CD4-positive, alpha-beta memory T cell (primary cell): ENCODE results near the gene COPS7A. TPM values are rescaled to one million over a fixed set of nuclear protein-coding genes. Genes with fewer than 3 reads are reported as not detected.

Source experiments
- CTCF ChIA-PET: fragments of 350-600 bp; sonication (Branson Sonifier 250); formaldehyde crosslinking; loops from one replicate; lab custom pipeline; 2021; ENCODE audit warnings: inconsistent platforms; ENCODE audit not compliant: partially characterized antibody; lab: Charles Lee
- POLR2A ChIA-PET: fragments of 350-600 bp; sonication (Branson Sonifier 250); formaldehyde crosslinking; loops from one replicate; lab custom pipeline; 2021; ENCODE audit not compliant: partially characterized antibody; lab: Charles Lee
- DNase-seq, 5 donors: peaks; one replicate each; pipeline versions ENCODE4 v3.0.0 to v3.0.0-alpha.2; 2020 to 2022; ENCODE audit warnings: mixed read lengths in 1 of 5
- H3K27ac ChIP-seq: one replicate; pipeline ENCODE4 v1.7.0; 2013; ENCODE audit warnings: low read depth, low read length
- H3K27me3 ChIP-seq: 2 replicates; pipeline ENCODE4 v1.7.0; 2013; ENCODE audit warnings: mild to moderate bottlenecking, low read length, moderate library complexity; ENCODE audit not compliant: insufficient read depth
- H3K36me3 ChIP-seq: 2 replicates; pipeline ENCODE4 v1.7.0; 2013; ENCODE audit warnings: mild to moderate bottlenecking, low read length, moderate library complexity; ENCODE audit not compliant: insufficient read depth
- H3K4me1 ChIP-seq: 2 replicates; pipeline ENCODE4 v1.7.0; 2013; ENCODE audit warnings: mild to moderate bottlenecking, low read length, moderate library complexity; ENCODE audit not compliant: insufficient read depth
- H3K4me3 ChIP-seq, 2 donors: one replicate each; pipeline ENCODE4 v1.7.0; 2013; ENCODE audit warnings: low read length in 2 of 2, mild to moderate bottlenecking in 1 of 2
- H3K9me3 ChIP-seq, 2 donors: one replicate each; pipeline ENCODE4 v1.7.0; 2013; ENCODE audit warnings: low read length in 2 of 2, control low read depth in 1 of 2; ENCODE audit not compliant: control insufficient read depth in 1 of 2
- H3K27ac Mint-ChIP-seq, 7 donors: one replicate each; pipeline ENCODE4 v1.8.0; 2020 to 2021; ENCODE audit warnings: mixed read lengths in 7 of 7, mild to moderate bottlenecking in 6 of 7, inconsistent platforms in 3 of 7, moderate library complexity in 3 of 7
- H3K27me3 Mint-ChIP-seq, 2 donors: one replicate each; pipeline ENCODE4 v1.8.0; 2020 to 2021; ENCODE audit warnings: mixed read lengths in 2 of 2
- H3K36me3 Mint-ChIP-seq, 2 donors: one replicate each; pipeline ENCODE4 v1.8.0; 2020 to 2021; ENCODE audit warnings: mixed read lengths in 2 of 2, inconsistent platforms in 1 of 2, mild to moderate bottlenecking in 1 of 2
- H3K4me1 Mint-ChIP-seq, 4 donors: one replicate each; pipeline ENCODE4 v1.8.0; 2020 to 2021; ENCODE audit warnings: mixed read lengths in 4 of 4, mild to moderate bottlenecking in 1 of 4
- H3K4me3 Mint-ChIP-seq, 8 donors: one replicate each; pipeline ENCODE4 v1.8.0; 2020 to 2021; ENCODE audit warnings: mixed read lengths in 8 of 8, mild to moderate bottlenecking in 7 of 8, moderate library complexity in 6 of 8, inconsistent platforms in 3 of 8
- H3K9me3 Mint-ChIP-seq, 8 donors: one replicate each; pipeline ENCODE4 v1.8.0; 2020 to 2021; ENCODE audit warnings: mixed read lengths in 8 of 8, mild to moderate bottlenecking in 5 of 8, inconsistent platforms in 3 of 8, moderate library complexity in 1 of 8
- intact Hi-C: fragments of 100-400 bp; cut with micrococcal nuclease; formaldehyde crosslinking; loops from one replicate; pipeline ENCODE4 v1.15.1; 2023
- polyA plus RNA-seq, 2 donors: library from polyadenylated mRNA; unstranded; fragments of 300-500 nt; fragmentation: Illumina TruSeq; gene quantifications; one replicate each; pipeline ENCODE4 v1.2.3, GENCODE V29; 2021
- total RNA-seq, 2 experiments: library from RNA; stranded (reverse); gene quantifications; one replicate each; pipeline ENCODE4 v1.2.3, GENCODE V29; 2021

Gene COPS7A
- total and polyA plus RNA-seq, 4 experiments from 2014 or later: 36.9 to 48.6 (median 41.2) TPM

GRCh38 chr12:6759741-6760140, 35.9 kb downstream of the COPS7A start:
- Mint-ChIP-seq H3K27me3 (peaks cover 5 to 10% of the 10 kb centered on the region in 2 donors), H3K27ac (peak overlapping the region in 1 of 7 donors; percentile 69), H3K4me1 (peaks cover 5 to 12% (median 8%) of the 10 kb centered on the region in 4 donors), H3K36me3 (no peaks in the 10 kb centered on the region), H3K4me3 (no peak overlapping the region), H3K9me3 (no peaks in the 10 kb centered on the region)
- no peaks in the 10 kb centered on the region for H3K9me3 ChIP-seq
- CTCF ChIA-PET: interaction anchor here (1.0 to 13.5 kb wide), 5 partner anchors 16 to 75 kb away, joined by 3 to 343 read pairs (median 4); partner anchors contain the start of genes GPR162, LAG3 and PTMS
- H3K27ac ChIP-seq: no peak overlapping the region
- H3K4me1 ChIP-seq: peaks cover 8% of the 10 kb centered on the region
- no peaks in the 10 kb centered on the region for H3K36me3 ChIP-seq
- POLR2A ChIA-PET: interaction anchor here (1.4 kb wide), 1 partner anchor 30 kb away, joined by 3 read pairs; the partner anchor contains the start of gene CD4
- intact Hi-C loops: no loop called here
- no peak for DNase-seq
- H3K27me3 ChIP-seq: no peaks in the 10 kb centered on the region
- H3K4me3 ChIP-seq: no peak overlapping the region

DNA sequence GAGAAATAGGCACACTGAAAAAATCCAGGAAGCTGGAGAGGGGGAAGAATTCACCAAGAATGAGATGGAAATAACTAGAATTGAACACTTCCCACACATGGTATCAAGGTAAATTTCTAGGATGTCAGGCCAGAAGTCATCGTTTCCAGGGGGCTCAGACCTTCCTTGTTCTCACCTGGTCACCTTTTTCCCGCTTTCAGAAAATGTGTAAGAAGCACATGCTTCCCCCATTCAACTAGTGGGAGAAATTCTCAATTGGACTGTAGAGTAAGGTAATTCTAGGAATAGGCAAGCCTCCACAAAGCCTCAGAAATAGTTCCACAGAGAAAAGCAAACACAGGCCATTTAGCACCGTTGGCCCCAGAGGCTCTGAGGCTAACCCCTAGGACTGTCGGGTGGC, 39.5 kb downstream of the COPS7A start:
- peaks cover 0 to 2% (median 0%) of the 10 kb centered on the region in 8 donors for H3K9me3 Mint-ChIP-seq
- Histone ChIP-seq H3K27ac (no peak overlapping the region), H3K36me3 (no peaks in the 10 kb centered on the region), H3K4me3 (no peak overlapping the region), H3K4me1 (peaks cover 27% of the 10 kb centered on the region), H3K9me3 (no peaks in the 10 kb centered on the region), H3K27me3 (peaks cover 15% of the 10 kb centered on the region)
- H3K27me3 Mint-ChIP-seq: peaks cover 19% of the 10 kb centered on the region in 2 donors
- ChIA-PET POLR2A (interaction anchor here (1.0 kb wide), 1 partner anchor 70 kb away, joined by 3 read pairs; no protein-coding TSS in a partner anchor), CTCF (interaction anchor here (0.9 to 13.5 kb wide), 4 partner anchors 9 to 73 kb away, joined by 3 to 343 read pairs (median 9); partner anchors contain the start of genes LAG3, MLF2 and PTMS)
- H3K4me3 Mint-ChIP-seq: peak overlapping the region in 2 of 8 donors; percentile 13 to 31
- H3K36me3 Mint-ChIP-seq: peaks cover 0 to 1% of the 10 kb centered on the region in 2 donors
- H3K4me1 Mint-ChIP-seq: peaks cover 15 to 38% (median 27%) of the 10 kb centered on the region in 4 donors
- DNase-seq: no peak
- no peak overlapping the region for H3K27ac Mint-ChIP-seq
- intact Hi-C loops: no loop called here

- H3K27me3 Mint-ChIP-seq: peaks cover 16 to 25% of the 10 kb centered on the region in 2 donors
These were observed 40.4 kb downstream of the COPS7A start for GRCh38 chr12:6764011-6764828.

GRCh38 chr12:6765048-6765633, 41.3 kb downstream of the COPS7A start:
- peaks cover 15% of the 10 kb centered on the region for H3K27me3 ChIP-seq
- POLR2A ChIA-PET: interaction anchor here (0.9 to 4.1 kb wide), 8 partner anchors 9 to 178 kb away, joined by 3 to 44 read pairs (median 14); partner anchors contain the start of genes C12orf57, CD4, CDCA3 and MLF2

More at GRCh38 chr12:6764011-6764828, 40.4 kb downstream of the COPS7A start:
- no peak overlapping the region for H3K4me3 ChIP-seq
- Mint-ChIP-seq H3K27ac (peak overlapping the region in 2 of 7 donors; percentile 31 to 46), H3K4me1 (peaks cover 15 to 40% (median 28%) of the 10 kb centered on the region in 4 donors), H3K36me3 (peaks cover 0 to 1% of the 10 kb centered on the region in 2 donors), H3K4me3 (peak overlapping the region; percentile 3 to 72 (median 62)), H3K9me3 (peaks cover 0 to 2% (median 0%) of the 10 kb centered on the region in 8 donors)
- DNase-seq: peak; percentile 47 to 79 (median 56)
- peaks cover 15% of the 10 kb centered on the region for H3K27me3 ChIP-seq
- peaks cover 27% of the 10 kb centered on the region for H3K4me1 ChIP-seq
- H3K36me3 ChIP-seq: no peaks in the 10 kb centered on the region
- ChIA-PET POLR2A (interaction anchor here (1.0 to 4.1 kb wide), 4 partner anchors 11 to 69 kb away, joined by 3 to 44 read pairs (median 22); partner anchors contain the start of genes CD4 and MLF2), CTCF (interaction anchor here (0.9 to 23.3 kb wide), 8 partner anchors 7 to 72 kb away, joined by 3 to 343 read pairs (median 24); partner anchors contain the start of genes GPR162, LAG3, MLF2 and PTMS)
- H3K9me3 ChIP-seq: no peaks in the 10 kb centered on the region
- no peak overlapping the region for H3K27ac ChIP-seq
- intact Hi-C loops: no loop called here

DNA sequence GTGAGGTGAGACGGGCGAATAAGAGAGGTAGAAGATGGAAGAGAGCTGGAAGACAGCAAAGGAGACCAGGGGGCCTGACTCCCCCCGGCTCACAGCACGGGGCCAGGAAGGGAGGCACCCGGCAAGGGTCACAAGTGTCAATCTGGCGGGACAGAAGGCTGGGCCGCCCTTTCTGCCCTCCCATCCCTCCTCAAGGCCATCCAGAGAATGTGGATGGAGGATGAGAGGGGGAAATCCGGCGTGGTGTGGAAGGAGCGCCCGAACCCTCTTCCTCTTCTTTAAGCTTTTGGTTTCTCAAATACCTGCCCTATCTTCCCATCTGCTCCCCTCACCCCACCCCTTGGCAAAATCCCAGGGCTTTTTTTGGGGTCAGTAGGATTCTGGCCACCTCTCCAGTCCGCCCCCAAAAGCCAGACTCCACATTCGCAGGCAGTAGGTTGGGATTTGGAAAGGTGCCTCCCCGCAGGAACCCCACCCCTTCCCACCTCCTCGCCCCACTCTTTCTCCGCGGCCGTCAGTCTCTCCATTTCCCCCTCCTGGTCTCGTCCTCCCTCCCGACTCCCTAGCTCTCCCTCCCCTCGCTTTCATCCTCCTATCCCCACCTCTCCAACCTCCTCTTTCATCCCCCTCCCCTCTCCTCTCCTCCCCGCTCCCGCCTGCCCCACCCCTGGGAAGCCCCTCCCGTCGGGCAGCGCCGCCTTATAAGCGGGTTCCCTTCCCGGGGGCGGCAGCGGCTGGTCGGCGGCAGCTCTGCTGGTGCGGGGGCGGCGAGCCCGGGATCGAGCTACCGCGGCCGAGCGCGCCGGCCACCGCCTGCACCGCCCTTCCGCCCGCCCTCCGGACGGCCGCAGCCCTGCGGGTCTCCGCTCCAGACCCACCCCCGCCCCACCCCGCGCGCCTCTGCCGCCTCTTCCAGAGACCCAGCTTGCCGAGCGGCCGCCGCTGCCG, 42.1 kb downstream of the COPS7A start, which contains the start of gene PTMS:
Gene PTMS (plus strand): TSS at position 730 of the 948 bp plus-strand sequence. CDS start 343 bp downstream, outside the sequence.
- Histone ChIP-seq H3K27me3 (peaks cover 15% of the 10 kb centered on the region), H3K27ac (no peak within 1 kb of the TSS), H3K4me1 (peaks cover 28% of the 10 kb centered on the region), H3K4me3 (peak within 1 kb of the TSS in 1 of 2 donors; percentile 52), H3K9me3 (no peaks in the 10 kb centered on the region), H3K36me3 (no peaks in the 10 kb centered on the region)
- POLR2A ChIA-PET: interaction anchor here (0.9 to 4.1 kb wide), 16 partner anchors 8 to 198 kb away, joined by 3 to 44 read pairs (median 6); partner anchors contain the start of genes C12orf57, CD4, CDCA3 and MLF2
- CTCF ChIA-PET: interaction anchor here (0.6 to 23.3 kb wide), 28 partner anchors 8 to 295 kb away, joined by 3 to 343 read pairs (median 5); partner anchors contain the start of genes CD4, CDCA3, COPS7A and GPR162
- intact Hi-C loops: loop anchor here (1.0 to 2.0 kb wide), 2 partner anchors 13 to 27 kb away; partner anchors contain the start of gene MLF2
- Mint-ChIP-seq H3K4me3 (peak within 1 kb of the TSS; percentile 85 to 90 (median 88)), H3K27ac (peak within 1 kb of the TSS; percentile 7 to 86 (median 82)), H3K9me3 (peaks cover 0 to 2% (median 0%) of the 10 kb centered on the region in 8 donors), H3K4me1 (peaks cover 16 to 43% (median 29%) of the 10 kb centered on the region in 4 donors), H3K36me3 (peaks cover 0 to 1% of the 10 kb centered on the region in 2 donors), H3K27me3 (peaks cover 16 to 29% of the 10 kb centered on the region in 2 donors)
- no peak for DNase-seq

More at GRCh38 chr12:6765048-6765633, 41.3 kb downstream of the COPS7A start:
- H3K4me3 Mint-ChIP-seq: peak overlapping the region; percentile 61 to 88 (median 72)
- H3K9me3 Mint-ChIP-seq: peaks cover 0 to 2% (median 0%) of the 10 kb centered on the region in 8 donors
- peaks cover 15 to 42% (median 28%) of the 10 kb centered on the region in 4 donors for H3K4me1 Mint-ChIP-seq
- Histone ChIP-seq H3K4me1 (peaks cover 27% of the 10 kb centered on the region), H3K36me3 (no peaks in the 10 kb centered on the region), H3K4me3 (no peak overlapping the region), H3K27ac (no peak overlapping the region), H3K9me3 (no peaks in the 10 kb centered on the region)
- no peak for DNase-seq
- CTCF ChIA-PET: interaction anchor here (0.7 to 23.3 kb wide), 10 partner anchors 8 to 71 kb away, joined by 4 to 343 read pairs (median 22); partner anchors contain the start of genes CD4, GPR162, MLF2 and P3H3
- intact Hi-C loops: no loop called here
- peaks cover 16 to 27% of the 10 kb centered on the region in 2 donors for H3K27me3 Mint-ChIP-seq
- H3K36me3 Mint-ChIP-seq: peaks cover 0 to 1% of the 10 kb centered on the region in 2 donors
- H3K27ac Mint-ChIP-seq: peak overlapping the region in 6 of 7 donors; percentile 3 to 86 (median 20)
